ENCODE data around the gene DSCAM.

Gene DSCAM

DNA sequence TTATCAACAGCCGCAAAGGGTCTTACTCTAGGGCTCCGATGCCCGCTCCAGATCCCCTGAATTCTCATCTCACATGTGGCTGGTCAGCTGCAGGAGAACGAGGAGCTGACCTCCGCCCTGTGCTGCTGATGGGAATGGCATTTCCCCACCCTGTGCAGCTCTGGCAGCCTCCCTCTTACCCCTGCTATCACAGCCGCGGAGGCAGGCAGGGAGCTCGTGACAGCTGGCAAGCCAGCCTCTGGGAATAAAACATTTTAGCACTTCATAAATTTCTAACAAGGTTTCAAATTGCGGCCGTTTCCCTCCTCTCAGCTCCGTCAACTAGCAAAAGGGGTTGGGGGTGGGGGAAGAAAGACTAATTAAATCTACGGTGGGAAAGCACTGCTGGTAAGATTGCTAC, 81.1 kb downstream of the DSCAM start:
- DNase-seq = no peak

DNA sequence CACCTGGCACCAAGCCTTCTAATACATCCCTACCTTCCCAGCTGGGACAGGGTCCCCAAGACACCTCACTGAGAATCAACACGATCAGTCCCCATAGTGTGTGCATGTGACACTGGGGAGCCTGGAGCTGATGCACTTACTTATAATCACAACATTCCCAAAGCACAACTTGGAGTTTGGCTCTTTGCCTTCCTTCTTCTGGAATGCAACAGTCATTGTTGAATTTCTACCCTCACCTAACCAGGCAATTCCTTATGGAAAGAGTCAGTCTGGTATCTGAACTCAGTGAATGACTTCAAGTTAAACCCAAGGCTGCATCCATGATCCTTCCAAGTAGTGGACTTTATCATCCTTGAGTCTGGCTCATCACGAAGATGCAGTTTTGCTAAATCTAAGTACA, 86.1 kb downstream of the DSCAM start:
- DNase-seq = no peak

DNA sequence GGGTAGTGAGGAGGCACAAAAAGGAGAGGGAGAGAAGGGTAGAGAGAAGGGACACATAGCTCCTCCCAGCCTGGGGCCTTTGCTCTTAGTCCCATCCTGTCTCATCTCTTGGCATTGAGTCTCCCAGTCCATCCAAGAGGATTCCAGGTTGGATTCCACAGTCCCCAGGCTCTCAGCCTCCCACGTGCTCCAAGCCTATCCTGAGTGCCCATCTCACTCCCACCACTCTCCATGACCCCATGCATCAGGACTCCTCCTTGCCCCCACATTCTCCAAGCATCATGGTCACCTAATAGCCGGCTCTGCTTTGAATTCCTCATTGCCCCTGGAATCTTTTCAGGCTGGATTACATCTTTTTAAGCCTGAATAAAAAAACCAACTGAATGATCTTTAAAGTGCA, 87.9 kb downstream of the DSCAM start:
- no peak for DNase-seq

DNA sequence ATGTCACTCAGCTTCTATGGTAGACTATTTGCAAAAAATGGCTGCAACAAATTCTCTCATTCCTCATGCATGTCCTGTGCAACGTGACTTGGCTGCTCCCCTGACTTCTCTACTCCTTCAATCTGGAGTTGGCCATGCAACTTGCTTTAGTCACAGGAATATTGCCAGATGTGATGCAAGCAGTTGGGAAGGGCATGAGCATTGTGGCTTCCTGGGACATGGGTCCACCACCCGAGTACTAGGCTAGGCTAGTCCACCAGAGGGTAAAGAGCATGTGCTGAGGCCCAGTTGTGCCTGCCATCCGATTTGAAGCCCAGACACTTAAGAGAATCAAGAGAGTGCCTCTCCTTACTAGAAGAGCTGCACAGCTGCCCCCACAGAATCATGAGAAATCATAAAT, 89.6 kb downstream of the DSCAM start:
- DNase-seq = no peak

DNA sequence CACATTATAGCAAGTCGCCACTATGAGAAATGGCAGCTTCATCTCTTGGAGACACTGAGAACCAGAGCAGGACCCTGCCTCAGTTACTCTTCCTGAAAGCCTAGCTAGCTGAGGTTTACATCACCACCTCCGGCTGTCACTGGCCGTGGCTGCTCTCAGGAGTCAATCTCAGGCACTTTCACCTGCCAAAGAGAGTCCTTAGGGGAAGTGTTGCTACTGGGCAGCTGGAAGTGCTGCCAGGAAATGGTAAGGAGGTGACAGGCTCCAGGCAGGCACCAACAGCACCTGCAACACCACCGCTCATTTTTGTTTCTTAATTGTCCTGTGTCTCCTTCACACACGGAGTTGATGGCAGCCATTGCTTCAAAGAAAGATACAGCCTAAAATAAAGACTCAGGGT, 92.5 kb downstream of the DSCAM start:
- DNase-seq = no peak

DNA sequence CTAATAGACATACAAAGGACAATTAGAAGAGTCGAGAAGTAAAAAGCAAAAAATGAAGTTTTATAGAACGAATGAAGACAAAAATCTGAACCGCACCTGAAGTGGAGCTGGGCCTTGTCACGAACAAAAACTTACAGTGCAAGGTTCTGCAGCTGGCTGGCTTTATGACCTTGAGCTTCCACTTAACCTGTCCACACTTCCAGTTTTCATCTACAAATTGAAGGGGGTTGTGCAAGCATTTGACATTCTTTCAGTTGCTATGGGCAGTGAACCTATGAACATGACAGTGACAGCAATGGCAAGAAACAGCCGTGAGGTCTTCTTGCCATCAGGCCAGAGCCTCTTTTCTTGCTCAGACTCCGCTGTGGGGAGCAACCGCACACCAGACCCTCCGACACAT, 93.2 kb downstream of the DSCAM start:
- DNase-seq = no peak

DNA sequence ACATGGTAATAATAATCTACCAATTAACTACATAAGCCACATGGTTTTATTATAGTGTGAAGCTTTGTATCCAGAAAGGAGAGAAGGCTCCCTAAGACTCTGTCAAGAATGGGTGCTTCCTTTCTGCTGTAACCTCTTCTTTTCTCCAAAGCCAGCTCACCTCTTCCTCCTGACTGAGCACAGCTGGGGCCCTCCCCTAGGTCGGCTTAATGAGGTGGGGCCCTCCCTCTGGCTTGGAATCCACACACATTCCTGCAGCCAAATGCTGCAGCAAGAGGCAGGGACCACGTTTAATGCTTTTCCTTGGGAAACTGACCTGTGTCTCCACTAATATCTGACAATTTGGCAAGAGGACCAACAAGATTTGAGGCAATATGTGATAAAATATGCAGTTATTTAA, 94.8 kb downstream of the DSCAM start:
- no peak for DNase-seq

DNA sequence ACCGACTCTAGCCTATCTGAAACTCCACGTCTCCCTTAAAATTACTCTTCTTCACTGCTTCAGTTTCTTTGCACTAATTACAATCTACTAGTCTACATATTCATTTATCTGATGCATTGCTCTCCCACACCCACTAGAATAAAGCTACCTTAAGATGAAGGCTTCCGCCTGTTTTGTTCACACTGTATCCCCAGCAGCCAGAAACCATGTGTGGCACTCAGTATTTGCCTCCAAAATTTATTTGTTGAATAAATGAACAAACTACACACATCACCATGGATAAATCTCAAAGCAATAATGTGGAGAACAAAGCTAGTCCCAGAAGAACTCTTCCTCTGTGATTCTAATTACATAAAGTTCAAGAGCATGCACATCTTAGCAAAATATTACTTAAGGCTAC, 95.7 kb downstream of the DSCAM start:
- no peak for DNase-seq

DNA sequence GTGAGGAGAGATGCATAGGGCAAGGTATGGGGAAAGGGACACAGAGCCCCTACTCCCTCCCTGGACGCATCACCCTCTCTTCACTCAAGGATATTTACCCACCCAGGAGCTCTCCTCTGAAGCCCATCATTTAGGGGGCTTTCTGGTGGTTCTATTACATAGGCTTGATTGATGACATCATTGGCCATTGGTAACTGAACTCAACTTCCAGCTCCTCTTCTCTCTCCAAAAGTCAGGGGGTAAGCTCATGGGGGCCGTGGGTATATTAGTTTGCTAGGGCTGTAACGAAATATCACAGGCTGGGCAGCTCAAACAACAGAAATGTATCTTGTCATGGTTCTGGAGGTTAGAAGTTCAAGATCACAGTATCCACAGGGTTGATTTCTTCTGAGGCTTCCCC, 110.8 kb downstream of the DSCAM start:
- DNase-seq = no peak

DNA sequence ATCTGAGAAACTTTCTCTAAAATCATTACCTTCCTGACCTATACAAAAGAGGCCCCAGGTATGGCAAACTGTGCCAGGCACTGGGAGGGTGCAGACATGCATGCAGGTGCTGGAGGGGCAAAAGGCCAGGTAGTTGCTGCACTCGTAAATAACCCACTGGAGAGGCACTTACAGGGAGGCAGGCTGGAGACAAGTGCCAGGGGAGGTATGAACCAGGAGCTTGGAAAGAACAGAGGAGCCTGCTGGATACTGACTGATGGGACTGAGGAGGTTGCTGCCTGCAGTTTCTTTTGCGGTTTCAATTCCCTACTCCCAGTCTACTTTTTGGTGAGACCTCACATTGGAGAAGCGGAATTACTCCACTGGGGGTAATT, 113.9 kb downstream of the DSCAM start:
- no peak for DNase-seq

DNA sequence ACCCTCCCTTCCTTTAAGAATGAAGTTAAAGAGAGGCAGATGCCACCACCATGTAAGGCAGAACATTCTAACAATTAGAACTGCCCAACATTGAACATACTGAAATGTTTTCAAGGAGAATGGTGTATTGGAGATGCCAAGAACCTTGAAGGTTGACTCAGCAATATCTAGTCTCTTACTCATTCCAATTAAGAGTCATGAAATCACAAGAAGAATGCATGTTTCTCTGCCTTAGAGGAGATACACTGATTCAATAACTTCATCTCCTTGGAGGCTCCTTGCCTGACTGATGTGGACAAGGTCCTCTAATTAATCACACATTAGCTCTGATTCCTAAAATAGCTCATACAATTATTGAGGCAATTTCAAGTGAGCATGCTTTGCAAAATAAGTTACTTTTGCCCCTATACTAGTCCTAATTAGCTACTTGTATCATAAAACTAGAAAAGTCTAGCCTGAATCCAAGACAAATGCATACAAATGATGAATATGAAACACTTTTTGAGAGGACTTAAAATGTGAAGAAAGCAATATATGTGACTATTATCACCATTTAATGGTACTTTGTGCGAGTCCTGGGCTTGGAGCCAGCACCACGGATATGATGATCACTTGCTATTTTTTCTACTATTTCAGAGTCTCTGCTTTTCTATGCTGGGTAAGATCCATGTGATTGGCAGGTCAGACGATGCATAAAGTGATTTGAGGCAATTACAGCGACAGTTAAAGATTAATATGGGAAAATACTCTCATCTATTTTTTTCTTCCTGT, 114.5 kb downstream of the DSCAM start:
- no peak for DNase-seq

DNA sequence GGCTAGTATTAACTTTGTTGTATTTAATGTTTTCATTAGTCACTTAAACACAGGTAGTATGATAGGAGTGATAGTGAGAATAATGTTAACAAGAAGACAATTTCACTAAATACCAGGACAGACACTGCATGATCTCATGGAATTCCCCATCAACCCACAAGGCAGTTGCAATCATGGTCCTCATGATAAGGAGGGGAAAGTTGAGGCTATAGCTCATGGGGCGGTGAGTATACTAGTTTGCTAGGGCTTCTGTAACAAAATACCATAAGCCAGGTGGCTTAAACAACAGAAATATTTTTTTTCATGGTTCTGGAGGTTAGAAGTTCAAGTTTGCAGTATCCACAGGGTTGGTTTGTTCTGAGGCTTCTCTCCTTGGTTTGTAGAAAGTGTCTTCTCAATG, 115.8 kb downstream of the DSCAM start:
- DNase-seq = no peak

DNA sequence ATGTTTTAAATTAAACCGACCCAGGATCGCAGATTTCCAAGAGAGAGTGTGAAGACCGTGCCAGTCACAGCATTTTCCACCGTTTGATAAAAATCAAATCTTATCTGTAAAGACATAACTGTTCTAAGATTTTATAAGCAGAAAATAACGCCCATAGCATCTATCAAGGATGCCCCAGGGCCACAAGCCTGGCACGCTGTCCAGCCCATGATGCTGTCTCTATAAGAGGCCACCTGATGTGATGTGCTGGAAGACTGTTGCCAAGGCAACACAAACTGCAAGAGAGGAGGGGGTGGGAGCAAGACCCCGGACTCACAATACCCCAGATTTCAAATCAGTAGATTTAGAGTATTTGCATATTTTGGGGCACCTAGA, 116.5 kb downstream of the DSCAM start:
- no peak for DNase-seq

DNA sequence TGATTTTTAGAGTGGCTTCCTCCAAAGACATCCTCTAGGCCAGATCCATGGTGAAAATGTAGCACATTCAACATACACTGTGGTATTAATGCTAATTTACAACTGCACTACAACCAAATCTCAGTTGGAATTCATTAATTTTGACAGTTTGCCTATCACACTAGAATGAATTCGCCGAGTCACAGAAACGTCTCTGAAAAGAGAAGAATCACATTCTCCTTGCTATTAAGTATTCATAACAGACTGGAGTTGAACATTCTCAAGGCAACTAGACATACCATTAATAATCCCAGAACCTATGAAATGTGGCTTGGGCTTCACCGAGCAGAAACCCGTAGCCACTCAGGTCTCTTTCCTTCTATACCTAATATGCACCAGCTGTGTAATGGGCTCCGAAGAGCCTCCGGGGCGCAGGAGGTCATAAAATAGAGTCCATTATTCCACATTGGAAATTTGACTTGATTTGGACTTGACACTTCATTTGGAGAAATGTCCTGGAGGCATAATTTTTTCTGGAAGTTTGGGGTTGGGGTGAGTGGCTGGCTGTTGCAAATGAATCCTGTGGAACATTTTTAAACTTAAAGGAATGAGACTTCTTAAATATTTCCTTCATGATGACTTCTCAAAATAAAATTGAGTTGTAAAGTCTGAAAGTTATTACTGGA, 117.1 kb downstream of the DSCAM start:
- no peak for DNase-seq

DNA sequence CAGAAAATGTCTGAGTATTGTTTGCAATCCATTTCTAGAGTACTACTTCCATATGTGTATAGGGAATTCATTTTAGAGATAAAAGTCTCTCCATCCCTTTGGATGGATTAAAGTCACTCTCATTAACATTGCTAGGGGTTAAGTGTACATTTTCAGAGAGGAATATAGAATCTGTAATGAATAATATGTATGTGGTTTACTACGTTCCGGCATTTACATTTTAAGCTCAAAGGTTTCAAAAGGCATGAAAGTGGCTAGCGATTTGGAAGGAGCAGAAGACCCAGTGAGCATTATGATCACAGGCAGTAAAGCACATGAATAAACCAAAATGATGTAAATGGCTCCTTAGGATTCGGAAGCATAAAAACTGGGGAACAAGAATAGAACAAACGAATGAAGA, 123.0 kb downstream of the DSCAM start:
- DNase-seq = no peak

DNA sequence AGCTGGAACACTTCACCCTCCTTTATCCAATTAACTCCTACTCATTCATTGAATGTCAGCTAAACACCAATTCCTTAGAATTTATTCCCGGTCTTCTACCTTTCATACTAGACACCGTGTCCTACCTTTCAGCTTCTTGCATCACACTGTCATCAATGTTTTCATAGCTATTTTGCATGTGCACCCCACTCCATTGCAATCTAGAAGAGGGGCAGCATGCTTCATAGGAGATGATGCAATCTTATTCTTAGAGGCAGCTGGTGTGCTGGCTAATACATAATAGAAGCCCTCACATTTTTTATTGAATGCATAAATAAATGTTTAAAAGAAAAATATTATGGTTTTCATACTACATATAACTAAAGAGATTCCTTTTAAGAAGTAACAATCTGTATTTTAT, 123.6 kb downstream of the DSCAM start:
- DNase-seq = no peak

DNA sequence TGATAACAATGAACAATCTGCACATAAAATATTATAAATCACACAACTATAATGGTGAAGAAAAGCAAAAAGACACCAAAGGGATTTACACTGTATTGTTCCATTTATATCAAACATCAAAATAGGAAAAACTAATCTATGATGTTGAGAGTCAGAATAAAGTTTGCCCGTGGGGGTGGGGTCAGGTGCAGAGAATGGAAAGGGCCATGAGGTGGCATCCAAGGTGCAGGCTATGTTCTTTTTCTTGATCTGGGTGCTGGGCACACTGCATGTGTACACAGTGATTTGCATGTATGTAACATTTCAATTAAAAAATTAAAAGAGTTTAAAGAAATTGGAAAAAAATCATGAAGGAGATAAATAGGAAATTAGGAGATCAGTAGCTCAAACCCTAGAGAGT, 127.3 kb downstream of the DSCAM start:
- DNase-seq = no peak

DNA sequence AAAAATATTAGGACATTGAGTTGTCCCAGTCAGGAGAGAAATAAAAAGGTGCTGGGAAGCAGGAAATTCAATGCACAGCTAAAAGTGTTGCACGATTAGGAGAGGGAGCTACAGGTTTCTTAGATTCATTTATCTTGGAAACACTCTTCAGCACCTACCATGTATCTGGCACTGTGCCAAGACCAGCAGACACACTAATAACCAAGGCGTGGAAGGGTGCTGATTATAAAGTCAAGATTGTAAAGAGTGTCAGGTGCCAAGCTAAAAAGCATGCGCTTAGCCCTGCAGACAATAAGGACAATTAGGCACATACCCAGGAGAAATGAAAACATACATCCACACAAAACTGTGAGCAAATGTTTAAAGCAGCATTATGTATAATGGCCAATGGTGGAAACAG, 129.9 kb downstream of the DSCAM start:
- DNase-seq = no peak

DNA sequence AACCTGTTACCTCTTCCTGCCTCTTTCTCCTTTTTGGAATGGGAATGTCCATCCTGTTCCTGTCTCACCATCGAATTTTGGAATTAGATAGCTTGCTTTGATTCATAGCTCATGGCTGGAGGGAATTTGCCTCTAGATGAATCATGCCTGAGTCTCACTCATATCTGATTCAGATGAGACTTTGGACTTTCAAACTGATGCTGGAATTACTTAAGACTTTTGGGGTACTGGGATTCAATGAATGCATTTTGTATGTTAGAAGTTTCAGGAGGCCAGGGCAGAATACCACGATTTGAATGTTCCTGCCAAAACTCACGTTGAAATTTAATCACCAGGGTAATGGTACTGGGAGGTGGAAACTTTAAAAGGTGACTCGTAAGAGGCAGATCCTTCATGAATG, 132.4 kb downstream of the DSCAM start:
- DNase-seq = no peak

DNA sequence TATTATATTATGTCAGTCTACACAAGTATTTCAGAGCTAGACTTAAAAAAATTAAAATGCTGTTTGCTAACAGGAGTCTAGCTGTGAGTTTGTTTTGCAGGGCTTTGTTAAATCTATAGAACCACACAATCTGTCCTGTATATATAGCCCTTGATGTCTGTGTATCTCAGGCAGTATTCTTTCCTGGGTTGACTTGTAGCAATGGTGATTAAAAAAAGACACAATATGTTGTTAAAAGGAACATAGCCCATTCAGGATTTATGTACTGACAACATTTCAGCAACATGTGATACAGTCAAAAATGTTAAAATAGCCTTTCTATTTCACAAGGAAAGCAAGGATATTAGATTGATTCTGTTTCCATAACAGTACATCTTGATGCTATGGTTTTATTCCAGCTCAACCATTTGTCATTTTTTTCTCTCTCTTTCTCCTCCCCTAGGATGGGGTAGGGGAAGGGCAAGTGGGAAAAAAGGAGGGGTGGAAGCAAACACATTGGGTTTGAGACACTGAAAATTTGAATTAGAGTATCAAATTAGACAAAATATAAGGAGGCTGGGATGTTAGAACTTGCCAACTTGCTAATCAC, 139.2 kb downstream of the DSCAM start:
- DNase-seq = no peak

DNA sequence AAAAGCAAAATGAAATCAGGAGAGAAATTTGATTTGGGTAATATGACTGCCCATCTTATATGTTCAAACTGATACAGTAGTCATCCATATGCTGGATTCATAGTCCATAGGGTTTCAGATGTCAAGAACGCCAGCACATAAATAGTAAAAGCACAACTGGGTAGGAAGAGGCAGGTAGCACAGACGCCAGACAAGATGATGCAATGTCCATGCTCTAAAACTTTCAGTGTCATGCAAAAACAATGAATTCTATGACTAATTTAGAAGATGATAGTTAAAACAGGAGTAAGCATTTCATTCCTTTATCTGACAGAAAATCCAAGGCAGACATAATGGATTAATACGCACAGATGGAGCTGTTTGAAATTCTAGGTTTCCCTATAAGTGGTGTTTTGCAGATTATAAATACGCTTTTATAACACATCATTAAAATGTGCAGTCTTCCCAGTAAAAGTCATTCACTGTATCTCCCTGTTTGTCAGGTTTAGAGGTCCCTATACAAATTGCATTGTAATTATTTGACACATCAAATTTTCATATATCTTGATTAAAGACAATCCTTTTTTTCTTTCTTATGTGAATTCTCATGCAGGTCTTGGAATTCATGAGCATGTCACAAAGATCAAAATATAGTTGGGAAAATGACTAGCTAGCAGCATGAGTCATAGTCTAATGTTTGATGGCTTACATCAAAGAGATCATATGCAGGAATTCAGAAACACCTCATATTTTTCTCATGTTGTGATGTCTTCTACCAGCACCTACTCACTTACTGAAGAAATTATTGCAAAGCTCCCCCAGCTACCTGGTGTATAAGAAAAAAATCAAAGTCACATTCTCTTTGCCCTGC, 139.9 kb downstream of the DSCAM start:
- DNase-seq = no peak

DNA sequence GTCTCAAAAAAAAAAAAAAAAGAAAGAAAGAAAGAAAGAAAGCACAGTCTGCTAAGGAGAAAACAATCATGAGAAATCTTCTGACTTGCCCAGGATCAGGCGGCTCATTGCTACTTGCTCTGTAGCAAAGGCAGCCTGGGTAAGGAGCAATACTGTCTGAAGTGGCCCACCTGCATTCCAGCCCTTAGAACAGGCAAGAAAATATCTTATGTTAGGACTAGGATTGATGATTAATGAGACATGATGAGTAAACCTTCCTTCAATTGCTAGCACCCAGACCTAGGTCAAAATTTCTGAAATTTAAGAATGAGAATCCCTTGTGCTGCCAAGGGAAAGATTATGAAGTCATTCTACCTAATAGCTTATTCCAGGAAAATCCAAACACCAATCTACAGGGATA, 140.8 kb downstream of the DSCAM start:
- no peak for DNase-seq

DNA sequence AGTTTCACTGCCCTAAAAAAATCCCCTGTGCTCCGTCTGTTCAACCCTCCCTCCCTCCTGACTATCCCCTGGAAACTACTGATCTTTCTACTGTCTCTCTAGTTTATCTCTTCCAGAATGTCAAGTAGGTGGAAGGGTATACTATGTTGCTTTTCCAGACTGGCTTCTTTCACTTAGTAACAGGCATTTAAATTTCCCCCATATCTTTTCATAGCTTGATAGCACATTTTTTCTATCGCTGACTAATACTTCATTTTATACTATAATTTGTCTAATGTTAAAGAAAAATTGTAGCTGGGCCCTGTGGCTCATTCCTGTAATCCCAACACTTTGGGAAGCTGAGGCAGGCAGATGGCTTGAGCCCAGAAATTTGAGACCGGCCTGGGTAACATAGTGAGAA, 142.8 kb downstream of the DSCAM start:
- no peak for DNase-seq

DNA sequence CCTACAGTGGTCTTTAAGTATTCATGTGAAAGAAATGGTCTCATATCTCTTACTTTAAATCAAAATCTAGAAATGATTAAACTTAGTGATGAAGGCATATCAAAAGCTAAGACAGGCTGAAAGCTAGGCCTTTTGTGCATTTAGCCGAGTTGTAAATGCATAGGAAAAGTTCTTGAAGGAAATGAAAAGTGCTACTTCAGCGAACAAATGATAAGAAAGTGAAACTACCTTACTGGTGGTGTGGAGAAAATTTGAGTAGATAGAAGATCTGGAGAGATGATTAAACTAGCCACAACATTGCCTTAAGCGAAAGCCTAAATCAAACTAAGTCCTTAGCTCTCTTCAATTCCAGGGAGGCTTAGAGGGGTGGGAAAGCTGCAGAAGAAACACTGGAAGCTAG, 147.6 kb downstream of the DSCAM start:
- DNase-seq = no peak
